K562 (cell line): ENCODE measurements around the gene GHR.

Experiments used
- CBFB ChIP-seq: sonication (generic); formaldehyde crosslinking; IDR thresholded peaks from 2 replicates; pipeline ENCODE4 v1.4.0; 2020; ENCODE audit warnings: mild to moderate bottlenecking, missing genetic modification reagents
- CTCF ChIP-seq, 3 experiments: IDR thresholded peaks in 2 of 3; conservative IDR thresholded peaks in 1 of 3; 2 replicates each; pipeline ENCODE4 v1.5.1; 2011 to 2012; ENCODE audit warnings: low read length in 3 of 3, mild to moderate bottlenecking in 3 of 3, control low read depth in 2 of 3, improper control_type of control experiment in 1 of 3, inconsistent platforms in 1 of 3, low read depth in 1 of 3, mixed read lengths in 1 of 3, moderate library complexity in 1 of 3; ENCODE audit not compliant: insufficient read depth in 2 of 3
- FOXP4 ChIP-seq: sonication (generic); formaldehyde crosslinking; IDR thresholded peaks from 2 replicates; pipeline ENCODE4 v1.8.0; 2022; ENCODE audit warnings: mild to moderate bottlenecking, missing genetic modification reagents, borderline replicate concordance
- ZNF121 ChIP-seq: sonication (generic); formaldehyde crosslinking; conservative IDR thresholded peaks from 2 replicates; pipeline ENCODE4 v1.8.0; 2022; ENCODE audit warnings: missing genetic modification reagents
- ZNF551 ChIP-seq: fragments of 250-450 bp; sonication (Bioruptor Pico); IDR thresholded peaks from 2 replicates; pipeline ENCODE4 v1.5.0; 2021; ENCODE audit warnings: mild to moderate bottlenecking, moderate library complexity

- TF ChIP-seq CTCF (IDR thresholded peaks at IDR 0.05 in 2 of 3, conservative IDR thresholded peaks at IDR 0.05 in 1 of 3; ENCODE audit: insufficient read depth in 2 of 3, low read depth in 1 of 3, low read length in 3 of 3): no peak
- TF ChIP-seq CBFB (CRISPR knock-in tag): no peak
- TF ChIP-seq ZNF121 (CRISPR knock-in tag): no peak
- no peak for TF ChIP-seq FOXP4 (CRISPR knock-in tag)
- no peak for TF ChIP-seq ZNF551 (CRISPR knock-in tag)
Measured at GRCh38 chr5:42586625-42587024, 163.4 kb downstream of the GHR start.
